HG03280 (cell line): ENCODE data around the gene IRS2.

Experiments
- ATAC-seq: cut with Tn5 transposase; IDR thresholded peaks from one replicate; pipeline ENCODE4 v1.9.1; 2021; ENCODE audit warnings: mild to moderate bottlenecking, moderate library complexity; ENCODE audit not compliant: unreplicated experiment

Gene IRS2

GRCh38 chr13:109707742-109708617, 78.4 kb downstream of the IRS2 start:
- ATAC-seq = no peak

GRCh38 chr13:109707044-109707741, 79.2 kb downstream of the IRS2 start:
- ATAC-seq = no peak

- ATAC-seq = no peak
Observed at GRCh38 chr13:109706015-109706715, 80.2 kb downstream of the IRS2 start.

- ATAC-seq = no peak
Observed at GRCh38 chr13:109704771-109705635, 81.4 kb downstream of the IRS2 start.

GRCh38 chr13:109703250-109703649, 83.1 kb downstream of the IRS2 start:
- no peak for ATAC-seq
